K562 (cell line): ENCODE results near the gene ZFP57. TPM values are rescaled to one million over a fixed set of nuclear protein-coding genes. Genes with fewer than 3 reads are reported as not detected.

Experiments
- DEAF1 ChIP-seq: fragments of 450-650 bp; formaldehyde crosslinking; IDR thresholded peaks from 2 replicates; pipeline ENCODE4 v1.4.0; 2020; ENCODE audit warnings: mild to moderate bottlenecking, moderate library complexity
- KDM1A ChIP-seq, 2 experiments: fragments of 450-650 bp; IDR thresholded peaks; 2 replicates each; pipeline ENCODE4 v1.6.1; 2016; ENCODE audit warnings: mild to moderate bottlenecking in 2 of 2
- KDM4B ChIP-seq, 2 experiments: fragments of 450-650 bp in 1 of 2; sonication (generic) in 1 of 2; IDR thresholded peaks; 2 replicates each; pipeline ENCODE4 v1.6.1; 2016 to 2017; ENCODE audit warnings: borderline replicate concordance in 2 of 2, antibody characterized with exemption in 1 of 2, low read depth in 1 of 2, mild to moderate bottlenecking in 1 of 2
- MEF2A ChIP-seq: IDR thresholded peaks from 2 replicates; pipeline ENCODE4 v1.6.1; 2011; ENCODE audit warnings: low read depth, mild to moderate bottlenecking, low read length, moderate library complexity; ENCODE audit not compliant: control insufficient read depth
- MTF1 ChIP-seq: fragments of 250-450 bp; sonication (Bioruptor Pico); IDR thresholded peaks from 2 replicates; pipeline ENCODE4 v1.9.0; 2021; ENCODE audit warnings: moderate library complexity, mild to moderate bottlenecking, inconsistent platforms, borderline replicate concordance
- POLR3A ChIP-seq: IDR thresholded peaks from 2 replicates; pipeline ENCODE4 v1.6.1; 2011; ENCODE audit warnings: borderline replicate concordance, mild to moderate bottlenecking, moderate library complexity; ENCODE audit not compliant: insufficient read length, insufficient read depth; ENCODE audit errors: extremely low read depth
- POLR3G ChIP-seq: IDR thresholded peaks from 2 replicates; pipeline ENCODE4 v1.6.1; 2011; ENCODE audit not compliant: insufficient read length, insufficient replicate concordance; ENCODE audit errors: extremely low read depth
- RFX7 ChIP-seq: fragments of 250-450 bp; sonication (Bioruptor Pico); IDR thresholded peaks from 2 replicates; pipeline ENCODE4 v1.5.1; 2021; ENCODE audit warnings: mild to moderate bottlenecking
- SFPQ ChIP-seq: fragments of 200-400 bp; formaldehyde crosslinking; IDR thresholded peaks from 2 replicates; pipeline ENCODE4 v1.6.1; 2017; ENCODE audit warnings: mild to moderate bottlenecking, low read depth, low read length, moderate library complexity
- STAT5A ChIP-seq: IDR thresholded peaks from 2 replicates; pipeline ENCODE4 v1.6.1; 2012; ENCODE audit warnings: low read length, inconsistent platforms, borderline replicate concordance
- THAP12 ChIP-seq: fragments of 250-450 bp; sonication (Bioruptor Pico); IDR thresholded peaks from 2 replicates; pipeline ENCODE4 v1.9.0; 2021; ENCODE audit warnings: mild to moderate bottlenecking, inconsistent platforms
- XRCC5 ChIP-seq: fragments of 200-400 bp; formaldehyde crosslinking; IDR thresholded peaks from 2 replicates; pipeline ENCODE4 v1.6.1; 2017; ENCODE audit warnings: low read depth, mild to moderate bottlenecking, low read length
- YBX1 ChIP-seq: fragments of 450-650 bp; IDR thresholded peaks from 2 replicates; pipeline ENCODE4 v1.7.1; 2016; ENCODE audit warnings: mild to moderate bottlenecking
- ZBTB26 ChIP-seq: fragments of 450-650 bp; formaldehyde crosslinking; IDR thresholded peaks from 2 replicates; pipeline ENCODE4 v1.4.0; 2022; ENCODE audit warnings: missing genetic modification characterization
- ZEB2 ChIP-seq: fragments of 450-650 bp; IDR thresholded peaks from 2 replicates; pipeline ENCODE4 v1.6.1; 2016
- ZFP1 ChIP-seq: fragments of 450-650 bp; formaldehyde crosslinking; IDR thresholded peaks from 2 replicates; pipeline ENCODE4 v1.4.0; 2020; ENCODE audit warnings: mild to moderate bottlenecking, mixed read lengths
- ZKSCAN8 ChIP-seq: fragments of 200-800 bp; sonication (Bioruptor generic); IDR thresholded peaks from 2 replicates; pipeline ENCODE4 v1.6.1; 2016; ENCODE audit warnings: missing genetic modification characterization, missing compliant biosample characterization
- ZNF316 ChIP-seq: fragments of 450-650 bp; IDR thresholded peaks from 2 replicates; pipeline ENCODE4 v1.6.1; 2016
- ZNF41 ChIP-seq: fragments of 250-450 bp; sonication (Bioruptor Pico); conservative IDR thresholded peaks from 2 replicates; pipeline ENCODE4 v1.4.0; 2020; ENCODE audit warnings: mild to moderate bottlenecking
- ZNF740 ChIP-seq, 3 experiments: fragments of 200-800 bp in 1 of 3; sonication (Bioruptor generic) in 1 of 3; sonication (generic) in 1 of 3; formaldehyde crosslinking in 1 of 3; IDR thresholded peaks; 2 replicates each; pipeline versions ENCODE4 v1.6.1 to v1.8.0; 2016 to 2022; ENCODE audit warnings: mild to moderate bottlenecking in 2 of 3, missing compliant biosample characterization in 2 of 3, missing genetic modification characterization in 2 of 3, missing genetic modification reagents in 1 of 3
- polyA plus RNA-seq, 8 experiments: library from polyadenylated mRNA; depleted of rRNA in 4 of 8; stranded (reverse) in 5 of 8; unstranded in 3 of 8; fragments of >200 nt; fragmentation: Nextera tagmentation in 2 of 8; fragmentation: Illumina TruSeq in 1 of 8; extraction: Ambion mirVana in 2 of 8; extraction: Trizol in 1 of 8; gene quantifications; 2 replicates each; pipeline versions ENCODE4 v1.2.1 to v1.2.3, GENCODE V29; 2011 to 2014; ENCODE audit warnings: inconsistent platforms in 1 of 8, missing spikeins in 1 of 8
- total RNA-seq, 7 experiments: library from RNA; depleted of rRNA in 6 of 7; stranded (reverse); fragments of >200 nt in 6 of 7; fragmentation: Illumina TruSeq in 2 of 7; extraction: Trizol in 2 of 7; gene quantifications; 2 replicates each; pipeline versions ENCODE4 v1.2.1 to v1.2.3, GENCODE V29; 2011 to 2021; ENCODE audit warnings: low replicate concordance in 1 of 7

ZFP57 gene
- total and polyA plus RNA-seq, 9 of the 15 experiments (the other 6 are each of a cell fraction or from before 2014, with no cell fraction given) = 0.04 to 0.28 (median 0.13) TPM

GRCh38 chr6:29631209-29631810, 49.6 kb downstream of the ZFP57 start (continued):
- TF ChIP-seq DEAF1 (CRISPR knock-in tag) = no peak
- TF ChIP-seq SFPQ = no peak
- TF ChIP-seq POLR3A = no peak
- TF ChIP-seq KDM4B (IDR thresholded peaks at IDR 0.05; ENCODE audit: borderline replicate concordance in 2 of 2, low read depth in 1 of 2) = no peak
- peak; percentile 96 for TF ChIP-seq ZNF316
- TF ChIP-seq STAT5A = no peak
- no peak for TF ChIP-seq ZKSCAN8 (CRISPR knock-in tag)
- no peak for TF ChIP-seq POLR3G
- TF ChIP-seq ZFP1 (CRISPR knock-in tag) = no peak
- peak; percentile 60 for TF ChIP-seq ZEB2
- TF ChIP-seq MTF1 (CRISPR knock-in tag) = no peak
- TF ChIP-seq RFX7 (CRISPR knock-in tag) = no peak
- TF ChIP-seq ZNF41 (CRISPR knock-in tag) = no peak
- TF ChIP-seq YBX1 = no peak
- TF ChIP-seq ZBTB26 (CRISPR knock-in tag) = peak; percentile 78; the same call in 1 of the 2 replicates
- TF ChIP-seq KDM1A (IDR thresholded peaks at IDR 0.05) = peak in 1 of 2 experiments; percentile 4; a peak in 1 of 4 replicates
- no peak for TF ChIP-seq THAP12 (CRISPR knock-in tag)
- TF ChIP-seq XRCC5 = no peak
- no peak for TF ChIP-seq MEF2A
- no peak for TF ChIP-seq ZNF740 (CRISPR knock-in tag; IDR thresholded peaks at IDR 0.05)
- no peak for TF ChIP-seq ZNF740 (tag; IDR thresholded peaks at IDR 0.05)
